A673 (cell line): ENCODE results near the gene C3orf22. TPM values are rescaled to one million over a fixed set of nuclear protein-coding genes. Genes with fewer than 3 reads are reported as not detected.

Experiments
- BruUV-seq: library from RNA; stranded (reverse); fragments of 400-500 nt; replicated peaks from 2 replicates; lab custom pipeline; 2021; lab: Mats Ljungman, UMichigan
- CTCF ChIA-PET: fragments of 300-600 bp; sonication (Branson Sonifier 250); formaldehyde crosslinking; loops from one replicate; lab custom pipeline; 2022; ENCODE audit warnings: antibody characterized with exemption; lab: Charles Lee
- POLR2A ChIA-PET: fragments of 300-600 bp; sonication (Branson Sonifier 250); formaldehyde crosslinking; loops from one replicate; lab custom pipeline; 2022; ENCODE audit warnings: antibody characterized with exemption; ENCODE audit not compliant: low non-redundant PET; lab: Charles Lee
- DNase-seq: peaks from one replicate; pipeline ENCODE4 v3.0.0-alpha.2; 2015; ENCODE audit warnings: low spot score
- H3K27ac ChIP-seq: fragments of 200-600 bp; sonication (generic); 2 replicates; pipeline ENCODE4 v1.5.1; 2016; ENCODE audit warnings: mixed run types, low read depth, mild to moderate bottlenecking, mixed read lengths, antibody characterized with exemption, low read length; ENCODE audit not compliant: poor library complexity, severe bottlenecking
- H3K27me3 ChIP-seq: fragments of 200-600 bp; sonication (generic); replicated peaks from 2 replicates; pipeline ENCODE4 v1.6.1; 2017; ENCODE audit warnings: mixed run types, low read depth, mild to moderate bottlenecking, mixed read lengths, antibody characterized with exemption, low read length; ENCODE audit not compliant: insufficient read depth, poor library complexity
- H3K36me3 ChIP-seq: fragments of 200-600 bp; sonication (generic); 2 replicates; pipeline ENCODE4 v1.6.1; 2016; ENCODE audit warnings: mixed run types, mild to moderate bottlenecking, mixed read lengths, antibody characterized with exemption, low read length; ENCODE audit not compliant: insufficient read depth, poor library complexity, severe bottlenecking
- H3K4me1 ChIP-seq: fragments of 200-600 bp; sonication (generic); 2 replicates; pipeline ENCODE4 v1.6.1; 2017; ENCODE audit warnings: mixed run types, mild to moderate bottlenecking, mixed read lengths, antibody characterized with exemption, low read length; ENCODE audit not compliant: insufficient read depth, poor library complexity, severe bottlenecking
- H3K4me3 ChIP-seq: fragments of 200-600 bp; sonication (generic); 2 replicates; pipeline ENCODE4 v1.5.1; 2016; ENCODE audit warnings: low read depth, mixed run types, mild to moderate bottlenecking, mixed read lengths, low read length; ENCODE audit not compliant: poor library complexity, severe bottlenecking
- H3K9me3 ChIP-seq: fragments of 200-600 bp; sonication (generic); 2 replicates; pipeline ENCODE4 v1.6.1; 2016; ENCODE audit warnings: mixed run types, low read depth, mild to moderate bottlenecking, mixed read lengths, antibody characterized with exemption, low read length; ENCODE audit not compliant: poor library complexity, severe bottlenecking
- EZH2 ChIP-seq: fragments of 200-600 bp; sonication (generic); IDR thresholded peaks from 2 replicates; pipeline ENCODE4 v1.6.1; 2017; ENCODE audit warnings: borderline replicate concordance, low read depth, mild to moderate bottlenecking, mixed read lengths, antibody characterized with exemption, low read length; ENCODE audit not compliant: poor library complexity, severe bottlenecking
- intact Hi-C: fragments of 100-400 bp; cut with micrococcal nuclease; formaldehyde crosslinking; loops from one replicate; pipeline ENCODE4 v1.10.0; 2022; ENCODE audit not compliant: unreplicated experiment
- total RNA-seq: library from RNA; stranded (reverse); gene quantifications from 2 replicates; pipeline ENCODE4 v1.2.3, GENCODE V29; 2021
- TF ChIP-seq, protein P1 (sequence below): fragments of 300-800, 200-600 bp; sonication (generic); conservative IDR thresholded peaks from 2 replicates; pipeline ENCODE4 v1.5.1; 2017; ENCODE audit warnings: low read depth, mild to moderate bottlenecking, antibody characterized with exemption, low read length, moderate library complexity, mixed read lengths

C3orf22 gene
- total RNA-seq, 1 experiment from 2014 or later: not detected

DNA sequence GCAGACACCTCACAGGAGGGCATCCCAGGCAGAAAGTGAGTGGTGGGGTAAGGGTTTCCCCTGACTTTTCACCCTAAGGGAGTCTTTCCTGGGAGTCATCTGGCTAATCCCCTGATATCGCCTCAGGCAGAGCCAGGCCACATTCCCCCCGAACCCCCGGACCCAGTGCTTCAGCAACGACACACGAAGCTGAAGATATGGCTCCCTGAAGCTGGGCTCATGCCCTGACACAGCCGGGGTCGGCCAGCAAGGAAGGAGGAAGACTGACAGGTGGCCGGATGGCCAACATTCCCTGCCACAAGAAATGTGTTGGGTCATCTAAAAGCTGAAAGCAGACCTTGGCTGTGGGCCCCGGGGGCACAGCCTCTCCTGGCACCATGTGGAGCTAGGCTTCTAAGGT lies 20.4 kb downstream of the C3orf22 start:
- Histone ChIP-seq H3K4me3 (no peak overlapping the region), H3K36me3 (no peaks in the 10 kb centered on the region), H3K4me1 (peaks cover 7% of the 10 kb centered on the region), H3K27ac (no peak overlapping the region), H3K9me3 (no peaks in the 10 kb centered on the region), H3K27me3 (peaks cover 9% of the 10 kb centered on the region)
- no peak for TF ChIP-seq EZH2
- TF ChIP-seq, protein P1, sequence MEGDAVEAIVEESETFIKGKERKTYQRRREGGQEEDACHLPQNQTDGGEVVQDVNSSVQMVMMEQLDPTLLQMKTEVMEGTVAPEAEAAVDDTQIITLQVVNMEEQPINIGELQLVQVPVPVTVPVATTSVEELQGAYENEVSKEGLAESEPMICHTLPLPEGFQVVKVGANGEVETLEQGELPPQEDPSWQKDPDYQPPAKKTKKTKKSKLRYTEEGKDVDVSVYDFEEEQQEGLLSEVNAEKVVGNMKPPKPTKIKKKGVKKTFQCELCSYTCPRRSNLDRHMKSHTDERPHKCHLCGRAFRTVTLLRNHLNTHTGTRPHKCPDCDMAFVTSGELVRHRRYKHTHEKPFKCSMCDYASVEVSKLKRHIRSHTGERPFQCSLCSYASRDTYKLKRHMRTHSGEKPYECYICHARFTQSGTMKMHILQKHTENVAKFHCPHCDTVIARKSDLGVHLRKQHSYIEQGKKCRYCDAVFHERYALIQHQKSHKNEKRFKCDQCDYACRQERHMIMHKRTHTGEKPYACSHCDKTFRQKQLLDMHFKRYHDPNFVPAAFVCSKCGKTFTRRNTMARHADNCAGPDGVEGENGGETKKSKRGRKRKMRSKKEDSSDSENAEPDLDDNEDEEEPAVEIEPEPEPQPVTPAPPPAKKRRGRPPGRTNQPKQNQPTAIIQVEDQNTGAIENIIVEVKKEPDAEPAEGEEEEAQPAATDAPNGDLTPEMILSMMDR: no peak
- no TSS peak for BruUV-seq
- no peak for DNase-seq
- POLR2A ChIA-PET: no interaction called here
- CTCF ChIA-PET: no interaction called here
- intact Hi-C loops: no loop called here

DNA sequence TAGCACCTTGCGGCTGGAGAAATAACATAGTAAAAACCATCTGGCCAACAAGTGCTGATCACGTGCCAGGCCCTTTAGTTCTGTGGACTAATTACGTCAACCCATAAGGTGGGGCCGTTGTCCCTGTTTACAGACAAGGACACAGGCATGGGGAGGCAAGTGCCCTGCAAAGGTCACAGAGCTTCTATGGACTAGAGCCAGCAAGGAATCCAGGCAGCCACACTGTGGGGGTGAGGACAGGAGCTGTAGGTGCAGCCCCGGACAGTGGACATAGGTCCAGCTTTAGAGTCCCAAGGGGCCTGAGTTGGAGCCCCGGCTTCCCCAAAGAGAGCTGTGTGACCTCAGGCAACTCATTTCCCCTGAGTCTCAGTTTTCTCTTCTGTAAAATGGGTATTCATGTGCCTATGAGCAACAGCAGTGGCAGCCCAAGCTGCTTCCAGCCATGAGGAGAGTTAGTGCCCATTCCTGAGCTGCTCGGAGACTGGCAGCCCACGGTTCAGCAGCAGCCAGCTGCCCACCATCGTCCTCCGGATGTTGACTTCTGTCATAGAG lies 20.9 kb downstream of the C3orf22 start:
- intact Hi-C loops: no loop called here
- Histone ChIP-seq H3K9me3 (no peaks in the 10 kb centered on the region), H3K27me3 (peaks cover 14% of the 10 kb centered on the region), H3K27ac (no peak overlapping the region), H3K4me1 (peaks cover 7% of the 10 kb centered on the region), H3K36me3 (no peaks in the 10 kb centered on the region), H3K4me3 (no peak overlapping the region)
- no peak for DNase-seq
- no peak for TF ChIP-seq EZH2
- TF ChIP-seq, protein P1: no peak
- ChIA-PET POLR2A (no interaction called here), CTCF (no interaction called here)
- no TSS peak for BruUV-seq

DNA sequence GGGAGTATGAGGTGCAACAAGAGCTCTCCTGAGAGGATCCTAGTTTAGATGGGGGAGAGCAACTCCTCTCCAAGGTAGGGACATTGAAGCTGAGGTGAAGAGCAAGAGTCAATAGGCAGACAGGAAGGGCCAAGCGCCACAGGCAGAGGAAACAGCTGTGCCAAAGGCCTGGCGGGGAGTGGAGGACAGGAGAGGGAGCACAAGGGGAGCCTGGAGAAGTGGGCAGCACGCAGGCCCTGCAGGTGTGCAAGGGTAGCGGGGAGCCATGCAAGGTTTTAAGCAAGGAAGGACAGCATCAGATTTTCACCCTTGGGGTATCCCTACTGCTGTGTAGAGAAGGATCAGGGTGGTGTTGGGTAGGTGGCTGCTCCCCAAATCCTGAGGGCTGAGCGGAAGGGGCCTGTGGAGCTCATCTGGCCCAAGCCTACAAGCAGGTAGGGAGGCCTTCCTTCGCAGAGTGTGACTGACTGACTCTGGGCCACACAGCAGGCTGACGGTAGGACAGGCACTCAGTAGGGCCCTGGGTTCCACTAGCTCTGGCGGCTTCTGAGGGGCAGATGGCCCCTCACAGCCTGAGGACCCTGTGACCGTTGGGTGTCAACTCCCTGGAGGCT lies 21.5 kb downstream of the C3orf22 start:
- intact Hi-C loops: no loop called here
- no peaks in the 10 kb centered on the region for H3K36me3 ChIP-seq
- no TSS peak for BruUV-seq
- H3K4me1 ChIP-seq: peaks cover 7% of the 10 kb centered on the region
- H3K27me3 ChIP-seq: peaks cover 18% of the 10 kb centered on the region
- POLR2A ChIA-PET: no interaction called here
- no peaks in the 10 kb centered on the region for H3K9me3 ChIP-seq
- H3K4me3 ChIP-seq: no peak overlapping the region
- CTCF ChIA-PET: no interaction called here
- TF ChIP-seq, protein P1: no peak
- no peak for TF ChIP-seq EZH2
- H3K27ac ChIP-seq: no peak overlapping the region
- DNase-seq: no peak
